Measurements from ENCODE around the gene PDE11A.

DNA sequence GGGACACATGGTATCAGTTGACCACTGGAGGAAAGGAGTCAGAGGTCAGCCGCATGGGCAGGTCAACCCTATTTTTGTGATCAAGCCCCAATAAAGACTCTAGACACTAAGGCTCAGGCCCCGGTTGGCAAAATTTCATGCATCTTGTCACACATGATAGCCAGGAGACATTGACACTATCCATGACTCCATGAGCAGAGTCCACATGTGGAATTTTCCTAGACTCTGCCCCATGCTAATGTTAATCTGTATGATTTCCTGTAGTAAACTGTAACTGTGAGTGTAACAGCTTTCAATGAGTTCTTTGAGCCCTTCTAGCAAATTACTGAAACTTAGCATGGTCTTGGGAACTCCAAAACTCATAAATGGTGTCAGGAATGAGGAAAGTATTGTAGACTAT is 192.3 kb downstream of the PDE11A start:
- TF ChIP-seq CTCF (IDR thresholded peaks at IDR 0.05) (no peak), POLR2A (IDR thresholded peaks at IDR 0.05) (no peak)

All from lower leg skin (tissue), 3 donors.